Sigmoid colon (tissue), 7 donors: ENCODE measurements around the gene ATRNL1. TPM values are rescaled to one million over a fixed set of nuclear protein-coding genes. Genes with fewer than 3 reads are reported as not detected.
"Not testable (repeated sequence)": the region's sequence is repeated elsewhere in the genome, so short reads cannot be mapped to it uniquely, and the experiment has no call there.

ENCODE experiments used
- DNase-seq: peaks from one replicate; pipeline ENCODE4 v3.0.0-alpha.2; 2019
- H3K27ac ChIP-seq, 4 donors: fragments of 200-600 bp; sonication (generic); one replicate each; pipeline ENCODE4 v1.5.1; 2016 to 2019; ENCODE audit warnings: mild to moderate bottlenecking in 1 of 4
- H3K27me3 ChIP-seq, 3 donors: fragments of 200-600 bp; sonication (generic); one replicate each; pipeline ENCODE4 v1.5.1; 2019; ENCODE audit warnings: mild to moderate bottlenecking in 1 of 3
- H3K36me3 ChIP-seq, 4 donors: fragments of 200-600 bp; sonication (generic); one replicate each; pipeline ENCODE4 v1.5.1; 2016 to 2019
- H3K4me1 ChIP-seq, 4 donors: fragments of 200-600 bp; sonication (generic); one replicate each; pipeline ENCODE4 v1.5.1; 2017 to 2019
- H3K4me3 ChIP-seq, 4 donors: fragments of 200-600 bp; sonication (generic); one replicate each; pipeline ENCODE4 v1.5.1; 2017 to 2019; ENCODE audit warnings: mild to moderate bottlenecking in 2 of 4, moderate library complexity in 1 of 4
- H3K9me3 ChIP-seq, 4 donors: fragments of 200-600 bp in 3 of 4; sonication (generic) in 3 of 4; one replicate each; pipeline versions ENCODE4 v1.5.1 to v1.6.1; 2013 to 2019
- CTCF ChIP-seq, 4 experiments: fragments of 450-650 bp in 3 of 4; fragments of 200-600 bp in 1 of 4; IDR thresholded peaks; one replicate each; pipeline ENCODE4 v1.5.1; 2016 to 2019; ENCODE audit warnings: antibody characterized with exemption in 4 of 4, mild to moderate bottlenecking in 3 of 4, moderate library complexity in 2 of 4
- EP300 ChIP-seq, 4 donors: sonication (generic); formaldehyde crosslinking; IDR thresholded peaks; one replicate each; pipeline ENCODE4 v1.6.1; 2017; ENCODE audit warnings: antibody characterized with exemption in 4 of 4
- POLR2A ChIP-seq, 2 donors: fragments of 450-650 bp; IDR thresholded peaks; one replicate each; pipeline ENCODE4 v1.6.1; 2016; ENCODE audit warnings: antibody characterized with exemption in 2 of 2, mild to moderate bottlenecking in 2 of 2, moderate library complexity in 2 of 2
- POLR2AphosphoS5 ChIP-seq, 4 donors: sonication (generic); formaldehyde crosslinking; IDR thresholded peaks; one replicate each; pipeline ENCODE4 v1.6.1; 2017; ENCODE audit warnings: antibody characterized with exemption in 4 of 4
- WGBS, 2 donors: extraction: QIAGEN DNeasy Blood & Tissue Kit; methylation state at CpG; one replicate each; pipeline ENCODE4 v1.1.7; 2013; 5-methylcytosine and 5-hydroxymethylcytosine counted together
- intact Hi-C: fragments of 100-400 bp; cut with DNase I; formaldehyde crosslinking; loops from one replicate; pipeline ENCODE4 v1.15.1; 2023
- polyA plus RNA-seq, 3 donors: library from polyadenylated mRNA; stranded (reverse); fragments of 200-250 nt; gene quantifications; one replicate each; pipeline ENCODE4 v1.2.3, GENCODE V29; 2013
- total RNA-seq, 4 donors: library from RNA; depleted of rRNA; stranded (reverse); fragments of >200 nt; gene quantifications; one replicate each; pipeline ENCODE4 v1.1.0, GENCODE V29; 2016
- donor health status: healthy with polysubstance abuse.
- donor health status: Bipolar disorder and iron deficiency.
- donor health status: healthy.

ATRNL1 gene
- total and polyA plus RNA-seq, 7 donors, result 0.57 to 17.3 (median 6.9) TPM; not detected in 1

- Histone ChIP-seq H3K27ac (no peak overlapping the region), H3K36me3 (no peaks in the 10 kb centered on the region), H3K4me3 (no peak overlapping the region), H3K27me3 (no peaks in the 10 kb centered on the region), H3K9me3 (no peaks in the 10 kb centered on the region), H3K4me1 (no peaks in the 10 kb centered on the region)
- 80 to 87% methylated on average over 5 of the region's 5 CpGs for WGBS, 2 donors
- TF ChIP-seq CTCF (IDR thresholded peaks at IDR 0.05), result no peak
- TF ChIP-seq POLR2A (IDR thresholded peaks at IDR 0.05), result no peak
- no peak for TF ChIP-seq EP300 (IDR thresholded peaks at IDR 0.05)
- no peak for TF ChIP-seq POLR2AphosphoS5 (IDR thresholded peaks at IDR 0.05)
- intact Hi-C loops, result no loop called here
- DNase-seq, result no peak
These were observed 634.0 kb downstream of the ATRNL1 start for GRCh38 chr10:115727129-115727528.

- 88 to 93% methylated on average over 1 of the region's 1 CpG for WGBS, 2 donors
- H3K27ac ChIP-seq, result no peak overlapping the region
- no peak overlapping the region for H3K4me3 ChIP-seq
- no peaks in the 10 kb centered on the region for H3K9me3 ChIP-seq
- no peaks in the 10 kb centered on the region for H3K4me1 ChIP-seq
- no peaks in the 10 kb centered on the region for H3K36me3 ChIP-seq
- no peak for TF ChIP-seq CTCF (IDR thresholded peaks at IDR 0.05)
- TF ChIP-seq EP300 (IDR thresholded peaks at IDR 0.05), result no peak
- TF ChIP-seq POLR2AphosphoS5 (IDR thresholded peaks at IDR 0.05), result no peak
- TF ChIP-seq POLR2A (IDR thresholded peaks at IDR 0.05), result no peak
- intact Hi-C loops, result no loop called here
- DNase-seq, result no peak
- no peaks in the 10 kb centered on the region for H3K27me3 ChIP-seq
These were observed 650.9 kb downstream of the ATRNL1 start for GRCh38 chr10:115744089-115744488.

GRCh38 chr10:115745943-115746342 is 652.8 kb downstream of the ATRNL1 start:
- intact Hi-C loops, result no loop called here
- no peak overlapping the region for H3K27ac ChIP-seq

GRCh38 chr10:115747811-115748210 is 654.6 kb downstream of the ATRNL1 start:
- intact Hi-C loops, result no loop called here
- no peak overlapping the region for H3K4me3 ChIP-seq
- peaks cover 0 to 6% (median 0%) of the 10 kb centered on the region in 4 donors for H3K9me3 ChIP-seq
- H3K27ac ChIP-seq, result no peak overlapping the region
- no peaks in the 10 kb centered on the region for H3K36me3 ChIP-seq
- H3K4me1 ChIP-seq, result no peaks in the 10 kb centered on the region
- H3K27me3 ChIP-seq, result no peaks in the 10 kb centered on the region
- 87 to 89% methylated on average over 2 of the region's 2 CpGs for WGBS, 2 donors
- DNase-seq, result no peak
- TF ChIP-seq POLR2A (IDR thresholded peaks at IDR 0.05) (no peak), EP300 (IDR thresholded peaks at IDR 0.05) (no peak), POLR2AphosphoS5 (IDR thresholded peaks at IDR 0.05) (no peak), CTCF (IDR thresholded peaks at IDR 0.05) (no peak)

More at GRCh38 chr10:115745943-115746342, 652.8 kb downstream of the ATRNL1 start:
- WGBS, 2 donors, result 35 to 72% methylated on average over 2 of the region's 2 CpGs
- H3K27me3 ChIP-seq, result no peaks in the 10 kb centered on the region
- TF ChIP-seq POLR2AphosphoS5 (IDR thresholded peaks at IDR 0.05) (no peak), POLR2A (IDR thresholded peaks at IDR 0.05) (no peak), CTCF (IDR thresholded peaks at IDR 0.05) (no peak), EP300 (IDR thresholded peaks at IDR 0.05) (no peak)
- no peak for DNase-seq
- no peak overlapping the region for H3K4me3 ChIP-seq
- no peaks in the 10 kb centered on the region for H3K36me3 ChIP-seq
- peaks cover 0 to 4% (median 0%) of the 10 kb centered on the region in 4 donors for H3K9me3 ChIP-seq
- H3K4me1 ChIP-seq, result no peaks in the 10 kb centered on the region

- H3K36me3 ChIP-seq, DNase-seq, intact Hi-C loops, H3K27me3 ChIP-seq, H3K27ac ChIP-seq, H3K9me3 ChIP-seq, H3K4me3 ChIP-seq, H3K4me1 ChIP-seq: not testable (repeated sequence)
- WGBS, 2 donors, result 22 to 62% methylated on average over 8 of the region's 8 CpGs
These were observed 665.3 kb downstream of the ATRNL1 start for GRCh38 chr10:115758488-115758887.
